NCI-H2171 treated with DMSO at 0.1 percent for 48 hours (cell line): ENCODE measurements around the gene PLXNB1.

Experiments
- DNase-seq: peaks from one replicate; lab custom pipeline; 2025; lab: John Stamatoyannopoulos, UW

PLXNB1 gene

DNA sequence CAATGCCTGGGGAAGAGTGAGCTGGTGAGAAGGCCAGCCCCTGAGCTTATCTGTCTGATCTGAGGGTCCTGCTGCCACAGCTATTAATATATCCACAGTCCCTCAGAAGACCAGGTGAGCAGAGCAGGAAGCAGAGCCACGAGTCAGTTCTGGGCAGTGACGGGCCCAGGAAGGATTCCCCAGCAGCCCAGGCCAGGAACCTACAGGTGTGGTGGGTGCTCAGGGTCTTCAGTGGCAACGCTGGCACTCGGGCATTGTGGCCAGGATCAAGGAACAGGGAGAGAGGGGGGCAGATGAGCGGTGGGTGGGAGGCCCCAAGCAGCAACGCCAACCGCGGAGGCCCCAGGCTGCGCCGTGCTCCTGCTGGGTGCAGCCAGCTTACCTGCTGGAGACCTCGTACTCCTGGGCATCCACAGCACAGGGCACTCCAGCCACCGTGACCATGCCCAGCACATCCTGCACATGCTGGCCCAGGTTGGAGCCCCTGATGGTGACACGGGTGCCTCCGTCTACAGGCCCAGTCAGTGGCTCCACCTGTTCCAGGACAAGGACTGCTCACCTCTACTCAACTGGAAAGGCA, 12.3 kb downstream of the PLXNB1 start:
- DNase-seq = no peak

DNA sequence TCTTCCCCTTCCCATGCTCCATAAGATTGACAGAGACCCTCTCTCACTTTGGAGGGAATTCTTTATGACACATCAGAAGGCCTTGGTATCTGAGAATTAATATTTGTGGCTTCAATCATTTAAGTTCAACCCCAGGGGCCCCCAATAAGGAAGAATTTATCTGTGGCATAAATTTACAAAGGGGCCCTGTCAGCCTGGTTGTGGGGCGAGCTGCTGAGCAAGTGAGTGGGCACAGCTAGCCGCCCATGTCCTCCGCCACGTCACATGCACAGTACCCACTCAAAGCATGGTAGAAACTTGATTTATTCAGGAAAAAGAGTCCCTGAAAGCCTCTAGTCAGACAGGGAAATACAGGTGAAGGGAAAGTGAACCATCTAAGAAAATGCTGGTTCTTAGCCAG, 13.3 kb downstream of the PLXNB1 start:
- DNase-seq = no peak

DNA sequence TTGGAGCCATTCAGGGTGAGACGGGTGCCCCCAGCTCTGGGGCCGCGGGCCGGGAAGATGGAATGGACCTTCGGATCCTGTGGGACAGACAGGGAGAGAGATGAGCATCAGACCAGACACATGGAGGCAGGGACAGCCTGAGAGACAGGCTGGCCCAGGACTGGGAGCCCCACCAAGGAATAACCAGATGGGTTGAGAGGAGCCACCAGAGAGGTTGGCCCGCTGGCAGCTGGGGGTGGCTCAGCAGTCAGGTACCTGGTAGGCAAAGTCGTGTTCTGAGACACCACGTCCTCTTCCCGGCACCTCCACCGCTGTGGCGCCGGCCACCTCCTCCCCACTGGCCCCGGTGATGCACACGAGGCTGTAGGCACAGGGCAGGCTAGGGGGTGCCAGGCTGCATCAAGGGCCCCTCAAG, 13.8 kb downstream of the PLXNB1 start:
- DNase-seq = no peak

GRCh38 chr3:48415251-48415953, 14.5 kb downstream of the PLXNB1 start:
- no peak for DNase-seq

DNA sequence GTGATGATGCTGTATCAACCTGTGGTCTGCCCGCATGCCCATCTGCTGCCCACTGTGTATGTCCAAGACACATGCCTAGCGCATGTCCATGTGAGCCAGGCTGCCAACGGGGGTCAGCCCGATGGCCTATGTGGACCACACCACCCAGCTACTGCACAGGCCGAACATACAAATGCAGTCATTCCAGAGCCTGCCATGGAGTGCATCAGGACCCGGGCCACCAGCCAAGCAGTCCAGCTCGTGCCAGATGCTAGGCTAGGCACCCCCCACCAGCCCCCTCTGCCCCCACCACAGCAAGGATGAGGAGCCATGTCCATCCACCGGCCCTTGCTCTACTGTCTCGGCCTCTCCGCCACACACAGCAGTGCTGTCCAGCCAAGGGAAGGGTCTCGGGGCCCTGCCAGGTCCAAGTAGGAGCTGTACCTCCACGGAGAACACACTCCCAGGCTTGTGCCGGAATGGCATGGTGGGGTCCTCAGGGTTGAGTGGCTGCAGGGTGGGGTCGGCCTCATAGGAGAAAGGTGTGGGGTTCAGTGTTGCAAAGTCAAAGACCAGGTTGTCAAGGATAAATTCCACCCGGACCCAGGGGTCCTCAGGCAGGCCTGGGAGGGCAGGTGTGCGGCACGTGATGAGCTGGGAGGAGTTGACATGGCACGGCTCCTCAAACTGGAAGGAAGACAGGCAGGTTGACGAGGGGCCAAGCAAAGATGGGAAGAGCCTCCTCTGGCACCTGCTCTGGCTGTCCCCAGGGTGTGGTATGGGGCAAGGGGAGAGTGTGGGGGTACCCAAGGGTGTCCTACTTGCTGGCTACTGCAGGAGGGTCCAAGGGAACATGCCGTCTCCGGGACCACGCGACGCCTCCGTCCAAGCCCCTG, 15.3 kb downstream of the PLXNB1 start:
- no peak for DNase-seq

- no peak for DNase-seq
These were observed 16.3 kb downstream of the PLXNB1 start for GRCh38 chr3:48413611-48414010.

- DNase-seq = no peak
These were observed 16.8 kb downstream of the PLXNB1 start for GRCh38 chr3:48413086-48413485.

DNA sequence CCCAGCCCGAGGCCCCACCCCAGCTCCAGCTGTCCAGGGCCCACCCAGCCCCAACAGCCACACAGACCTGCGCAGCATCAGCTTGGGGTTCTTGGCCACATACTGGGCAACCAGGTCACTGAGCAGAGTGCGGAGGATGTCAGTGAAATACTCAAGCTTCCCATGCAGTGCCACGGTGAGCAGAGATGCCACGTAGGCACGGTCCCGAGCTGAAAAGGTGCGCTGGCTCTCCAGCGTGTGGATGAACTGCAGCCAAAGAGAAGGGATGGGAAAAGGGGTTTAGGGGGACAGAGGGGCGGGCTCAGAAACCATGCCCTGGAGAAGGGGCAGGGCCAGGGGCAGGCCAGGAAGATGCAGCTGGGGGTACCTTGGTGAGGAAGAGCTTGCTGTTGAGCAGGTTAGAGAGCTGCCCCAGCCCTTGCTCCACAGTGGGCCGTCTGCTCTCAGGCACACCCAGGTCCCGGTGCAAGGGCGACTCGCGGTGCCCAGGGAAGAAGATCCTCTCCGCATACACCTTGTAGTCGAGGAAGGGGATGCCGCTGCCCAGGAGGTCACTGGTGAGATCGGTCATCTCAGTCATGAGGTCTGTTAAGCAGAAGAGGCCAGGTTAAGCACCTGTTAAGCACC, 17.4 kb downstream of the PLXNB1 start:
- DNase-seq = no peak

- DNase-seq = no peak
These were observed 18.1 kb downstream of the PLXNB1 start for GRCh38 chr3:48411606-48412374.

DNA sequence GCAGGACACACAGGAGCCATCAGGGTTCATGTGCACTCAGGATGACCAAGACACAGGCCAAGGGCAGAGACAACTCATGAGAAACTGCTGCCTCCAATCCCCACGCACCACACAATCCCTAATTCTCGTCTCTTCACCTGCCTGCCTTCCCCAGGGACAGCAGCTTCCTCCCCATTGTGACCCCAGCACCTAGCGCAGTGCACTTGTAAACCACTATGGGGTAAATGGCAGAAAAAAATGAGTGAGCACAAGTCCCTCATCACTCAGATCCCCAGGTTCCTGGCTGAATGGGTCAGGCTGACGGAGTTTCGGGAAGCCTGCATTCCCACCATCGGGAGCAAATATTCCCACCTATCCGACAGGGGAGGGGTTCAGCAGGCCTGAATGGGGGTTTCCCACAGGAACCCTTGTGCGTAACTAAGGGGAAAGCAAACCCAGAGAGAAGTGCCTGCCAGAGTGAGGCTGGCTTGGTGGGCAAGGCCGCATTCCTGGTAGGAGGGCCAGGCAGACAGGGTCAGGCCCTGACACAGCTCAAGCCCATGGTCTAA, 18.8 kb downstream of the PLXNB1 start:
- no peak for DNase-seq

DNA sequence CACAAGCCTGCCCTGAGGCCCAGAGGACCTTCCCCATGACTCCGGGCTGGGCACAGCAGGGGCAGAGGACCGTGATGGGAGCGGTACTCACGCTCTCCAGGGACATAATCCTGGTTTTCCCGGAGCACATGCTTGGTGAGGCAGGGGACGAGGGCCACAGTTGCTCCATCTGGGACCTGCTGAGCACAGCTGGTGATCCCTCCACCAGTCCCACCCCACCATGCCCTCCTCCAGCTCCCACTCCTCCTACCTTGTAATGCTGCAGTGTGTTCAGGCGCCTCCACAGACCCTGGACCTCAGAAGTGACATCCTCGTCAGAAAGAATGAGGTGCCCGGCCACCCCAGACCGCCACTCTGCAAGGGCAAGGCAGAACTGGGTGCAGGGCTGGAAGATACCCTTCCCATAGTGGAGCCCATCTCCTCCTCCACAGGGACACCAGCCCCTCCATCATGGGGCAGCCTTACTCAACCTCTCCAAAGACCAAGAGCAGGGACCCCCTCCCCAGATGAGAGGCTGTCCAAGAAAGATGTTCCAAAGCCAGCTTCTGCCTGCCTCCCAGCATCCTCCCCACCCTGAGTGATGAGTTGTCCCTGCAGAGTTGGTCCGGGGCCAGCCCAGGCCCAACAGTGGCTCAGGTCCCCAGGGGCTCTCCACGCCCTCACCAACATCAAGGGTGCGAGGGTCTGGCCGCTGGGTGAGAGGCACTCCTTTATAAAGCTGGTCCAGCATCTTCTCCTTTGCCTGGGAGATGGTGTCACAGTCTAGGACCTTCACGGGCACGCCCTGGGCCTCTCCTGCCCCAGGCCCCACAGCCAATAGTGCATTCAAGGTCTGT, 19.5 kb downstream of the PLXNB1 start:
- no peak for DNase-seq

GRCh38 chr3:48409291-48410201, 20.3 kb downstream of the PLXNB1 start:
- no peak for DNase-seq

DNA sequence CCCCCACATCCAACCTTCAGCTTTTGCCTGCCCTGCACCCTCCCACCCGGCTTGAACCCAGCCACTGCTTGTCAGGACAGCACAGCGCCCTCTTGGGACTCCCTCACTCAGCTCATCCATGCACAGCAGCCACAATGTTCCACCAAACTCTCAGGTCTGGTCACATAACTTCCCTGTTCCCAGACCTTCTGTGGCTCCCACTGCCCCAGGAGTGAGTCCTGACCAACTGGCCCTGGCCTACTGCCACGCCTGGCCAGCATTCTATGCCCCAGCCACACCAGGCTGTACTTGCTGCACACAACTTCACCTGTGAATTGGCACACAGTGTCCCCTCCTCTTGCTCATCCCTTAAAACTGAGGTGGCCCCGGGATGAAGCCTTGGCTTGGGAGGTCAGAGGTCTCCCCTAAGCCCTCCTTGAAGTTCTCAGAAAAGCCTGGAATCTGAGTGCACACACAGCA, 21.0 kb downstream of the PLXNB1 start:
- DNase-seq = no peak

- DNase-seq = no peak
These were observed 22.3 kb downstream of the PLXNB1 start for GRCh38 chr3:48407542-48408099.

DNA sequence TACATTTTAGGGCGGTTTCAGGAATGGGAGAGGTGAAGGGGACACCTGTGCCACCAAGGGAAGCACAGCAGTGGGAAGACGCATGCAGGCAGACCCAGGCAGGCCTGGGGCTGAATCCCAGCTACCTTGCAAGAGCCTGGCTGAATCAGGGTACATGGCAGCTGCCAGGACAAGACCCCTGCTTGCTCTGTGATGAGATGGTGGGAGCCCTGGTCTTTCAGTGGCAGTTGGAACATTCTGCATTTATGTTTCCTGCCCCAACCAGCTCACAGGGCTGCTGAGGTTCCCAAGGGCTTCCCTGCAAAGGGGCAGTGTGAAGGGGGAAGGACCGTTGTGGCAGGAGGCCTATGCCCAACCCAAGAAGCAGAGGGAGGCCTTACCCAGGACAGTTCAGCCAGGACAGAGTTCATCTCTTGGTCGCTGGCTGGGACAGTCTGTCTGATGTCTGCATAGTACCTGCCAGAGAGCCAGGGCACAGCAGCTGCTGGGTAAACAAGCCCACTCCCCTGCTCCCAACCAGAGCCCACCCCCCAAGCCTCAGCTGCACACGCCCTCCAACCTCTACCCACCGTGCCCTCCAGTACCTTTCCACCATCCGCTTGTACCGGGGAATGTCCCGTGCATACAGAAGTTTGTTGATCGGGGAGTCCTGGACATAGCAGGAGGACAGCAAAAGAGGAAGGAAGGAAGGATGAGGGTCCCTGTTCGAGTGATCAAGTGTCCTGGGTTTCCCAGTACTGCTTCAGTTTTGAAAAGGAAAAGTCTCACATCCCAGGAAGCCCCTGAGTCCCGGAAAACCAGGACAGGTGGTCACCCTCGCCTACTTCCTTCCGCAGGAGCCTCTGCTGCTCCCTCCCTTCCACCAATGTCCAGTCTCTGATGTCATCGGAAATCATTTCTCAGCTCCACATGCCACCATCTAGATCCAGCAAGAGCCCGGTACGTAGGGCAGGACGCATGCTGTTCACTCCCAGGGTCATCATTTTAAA, 23.1 kb downstream of the PLXNB1 start:
- DNase-seq = no peak

- no peak for DNase-seq
These were observed 23.9 kb downstream of the PLXNB1 start for GRCh38 chr3:48405971-48406370.

DNA sequence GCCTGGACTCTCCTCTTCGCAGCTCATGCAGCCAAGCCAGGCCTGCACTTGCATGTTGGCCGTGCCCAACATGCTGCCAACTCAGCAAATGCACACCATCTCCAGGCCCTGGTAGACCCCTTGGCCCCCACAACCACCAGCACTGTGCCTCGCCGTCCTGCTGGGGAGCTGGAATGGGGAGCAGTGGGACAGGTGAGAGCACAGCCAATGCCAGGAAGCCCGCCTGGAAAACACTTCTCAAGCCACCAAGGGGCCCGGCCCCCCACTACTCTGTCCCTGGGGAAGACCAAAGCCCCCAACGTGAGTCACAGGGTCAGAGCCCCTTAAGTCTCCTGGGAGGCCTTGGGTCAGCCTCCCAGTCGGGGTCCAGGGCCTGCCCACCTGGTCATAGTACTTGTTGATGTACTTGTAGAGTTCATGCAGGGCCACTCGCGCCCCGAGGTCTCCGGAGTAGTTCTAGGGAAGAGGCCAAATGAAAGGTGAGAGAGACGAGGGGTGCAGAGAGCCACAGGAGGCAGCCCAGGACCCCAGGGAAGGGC, 24.5 kb downstream of the PLXNB1 start:
- DNase-seq = no peak
